Measurements from ENCODE around the gene RAB18. TPM values are rescaled to one million over a fixed set of nuclear protein-coding genes. Genes with fewer than 3 reads are reported as not detected.

The RAB18 gene
- total and polyA plus RNA-seq, 8 donors: 7.5 to 57.7 (median 42.1) TPM

DNA sequence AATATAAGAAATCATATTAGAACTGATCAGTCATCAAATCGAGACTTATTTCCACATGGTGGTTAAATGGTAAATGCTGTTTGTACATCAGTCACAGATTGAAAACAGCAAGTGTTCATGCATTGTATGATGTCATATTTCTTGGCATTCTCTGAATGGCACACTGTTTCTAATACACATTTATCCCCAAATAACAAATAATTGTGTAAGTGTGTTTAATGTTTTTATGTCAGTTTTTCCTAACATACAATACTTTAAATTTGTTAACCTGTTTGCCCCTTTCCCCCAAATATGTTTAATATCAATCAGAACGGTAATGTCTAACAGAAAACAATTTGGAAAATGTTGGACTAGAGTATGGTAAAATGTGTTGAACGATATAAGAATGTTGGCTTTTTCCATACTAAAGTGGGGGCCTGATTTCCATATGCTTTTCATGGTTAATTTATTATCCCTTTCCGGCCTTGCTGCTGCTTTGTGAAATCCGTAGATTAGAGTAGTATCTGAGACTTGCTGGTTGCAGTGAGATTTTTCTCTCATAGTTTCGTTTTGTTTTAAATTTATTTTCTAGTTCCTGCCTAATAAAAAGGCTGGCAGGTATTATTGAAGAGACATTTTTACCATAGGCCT, 23.7 kb downstream of the RAB18 start:
- intact Hi-C loops (cut with DNase I): no loop called here
- ATAC-seq (no peak), DNase-seq (no peak), FAIRE-seq (peak; percentile 60)
- H3K4me3 ChIP-seq: no peak overlapping the region
- H3K27me3 ChIP-seq: no peaks in the 10 kb centered on the region
- TF ChIP-seq CTCF (IDR thresholded peaks at IDR 0.05): no peak
- 87 to 92% methylated on average over 6 of the region's 6 CpGs for WGBS, 2 donors
- H3K27ac ChIP-seq: no peak overlapping the region
- peaks cover 0 to 24% (median 22%) of the 10 kb centered on the region in 3 donors for H3K4me1 ChIP-seq
- no peaks in the 10 kb centered on the region for H3K36me3 ChIP-seq
- no peaks in the 10 kb centered on the region for H3K9me3 ChIP-seq

- Histone ChIP-seq H3K4me1 (peaks cover 0 to 24% (median 22%) of the 10 kb centered on the region in 3 donors), H3K27me3 (no peaks in the 10 kb centered on the region), H3K36me3 (no peaks in the 10 kb centered on the region), H3K27ac (no peak overlapping the region), H3K9me3 (no peaks in the 10 kb centered on the region), H3K4me3 (no peak overlapping the region)
- DNase-seq: no peak
- no peak for TF ChIP-seq CTCF (IDR thresholded peaks at IDR 0.05)
- 96 to 98% methylated on average over 3 of the region's 3 CpGs for WGBS, 2 donors
- ATAC-seq: no peak
- no peak for FAIRE-seq
- intact Hi-C loops (cut with DNase I): no loop called here
These were observed 25.1 kb downstream of the RAB18 start for GRCh38 chr10:27529010-27529783.

- TF ChIP-seq CTCF (IDR thresholded peaks at IDR 0.05): no peak
- DNase-seq (no peak), FAIRE-seq (peak; percentile 53), ATAC-seq (no peak)
- no peaks in the 10 kb centered on the region for H3K36me3 ChIP-seq
- H3K4me3 ChIP-seq: no peak overlapping the region
- H3K4me1 ChIP-seq: peaks cover 0 to 21% (median 20%) of the 10 kb centered on the region in 3 donors
- intact Hi-C loops (cut with DNase I): no loop called here
- WGBS, 2 donors: 63 to 79% methylated on average over 1 of the region's 1 CpG
- no peaks in the 10 kb centered on the region for H3K9me3 ChIP-seq
- no peaks in the 10 kb centered on the region for H3K27me3 ChIP-seq
- H3K27ac ChIP-seq: no peak overlapping the region
These were observed 26.4 kb downstream of the RAB18 start for GRCh38 chr10:27530477-27530876.

- 95 to 97% methylated on average over 3 of the region's 3 CpGs for WGBS, 2 donors
- H3K4me3 ChIP-seq: no peak overlapping the region
- no peaks in the 10 kb centered on the region for H3K27me3 ChIP-seq
- FAIRE-seq (no peak), ATAC-seq (no peak), DNase-seq (no peak)
- H3K27ac ChIP-seq: no peak overlapping the region
- TF ChIP-seq CTCF (IDR thresholded peaks at IDR 0.05): no peak
- H3K9me3 ChIP-seq: no peaks in the 10 kb centered on the region
- intact Hi-C loops (cut with DNase I): no loop called here
- peaks cover 0 to 13% (median 12%) of the 10 kb centered on the region in 3 donors for H3K4me1 ChIP-seq
- no peaks in the 10 kb centered on the region for H3K36me3 ChIP-seq
These were observed 27.3 kb downstream of the RAB18 start for GRCh38 chr10:27531336-27531847.
